Measurements from ENCODE around the gene BMPR1B.

BMPR1B gene

DNA sequence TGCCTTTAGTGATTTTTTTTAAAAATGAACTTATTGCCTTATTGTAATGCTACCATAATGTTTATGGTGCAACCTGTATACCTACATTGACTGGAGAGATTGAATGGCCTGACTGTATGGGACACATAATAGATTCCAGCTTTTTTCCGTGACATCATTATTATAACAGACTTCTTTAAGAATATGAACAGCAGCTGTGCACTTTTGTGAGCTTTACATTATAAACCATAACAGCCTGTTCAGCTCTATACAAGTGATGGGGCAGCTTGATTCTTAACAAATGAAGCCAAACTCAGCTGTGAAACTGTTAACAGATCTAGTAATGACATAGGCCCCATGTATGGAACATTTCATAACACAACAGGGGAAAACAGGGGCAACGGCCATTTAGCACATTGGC, 187.0 kb downstream of the BMPR1B start:
- Histone ChIP-seq H2AFZ (ENCODE audit: low read length) (no peak overlapping the region), H3K4me2 (ENCODE audit: low read depth, low read length) (no peak overlapping the region), H4K20me1 (ENCODE audit: insufficient read depth, low read length) (no peaks in the 10 kb centered on the region), H3F3A (ENCODE audit: insufficient read depth, low read length) (no peaks in the 10 kb centered on the region), H3K9ac (ENCODE audit: low read length) (no peak overlapping the region), H3K36me3 (replicated peaks; ENCODE audit: insufficient read depth, low read length) (no peaks in the 10 kb centered on the region), H3K9me3 (replicated peaks; ENCODE audit: insufficient read depth, low read length) (no peaks in the 10 kb centered on the region), H3K27ac (ENCODE audit: low read length) (no peak overlapping the region), H3K79me2 (ENCODE audit: low read length) (no peaks in the 10 kb centered on the region), H3K9me2 (replicated peaks; ENCODE audit: insufficient read depth, low read length) (no peaks in the 10 kb centered on the region), H3K27me3 (replicated peaks; ENCODE audit: insufficient read depth, low read length) (no peaks in the 10 kb centered on the region), H3K4me1 (ENCODE audit: low read length) (no peaks in the 10 kb centered on the region), H3K4me3 (ENCODE audit: low read length) (no peak overlapping the region)
- no peak for TF ChIP-seq EZH2 (optimal IDR thresholded peaks at IDR 0.05; ENCODE audit: low read depth, low read length)
- TF ChIP-seq EZH2phosphoT487 (IDR thresholded peaks at IDR 0.05; ENCODE audit: low read length), result no peak
- no peak for TF ChIP-seq CTCF (IDR thresholded peaks at IDR 0.05; ENCODE audit: low read length)
- DNase-seq, result no peak

DNA sequence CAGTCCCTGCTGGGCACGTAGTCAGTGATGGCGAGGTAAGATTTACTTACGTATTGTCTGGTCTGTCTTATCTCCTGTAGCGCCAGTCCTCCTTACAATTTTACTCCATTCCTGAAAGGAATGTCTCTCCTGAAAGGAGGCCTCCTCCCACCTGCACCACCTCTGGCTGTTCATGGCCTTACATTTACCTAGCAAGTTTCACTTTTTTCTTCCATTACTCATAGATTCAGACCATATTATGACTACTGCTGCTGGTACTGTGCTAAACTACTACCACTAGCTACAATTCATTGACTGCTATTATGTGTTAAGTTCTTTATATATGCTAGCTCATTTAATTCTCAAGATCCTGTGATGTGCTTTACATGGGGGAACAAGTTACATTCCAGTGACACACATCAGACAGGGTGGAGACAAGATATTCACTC, 189.9 kb downstream of the BMPR1B start:
- no peak for DNase-seq
- Histone ChIP-seq H3F3A (ENCODE audit: insufficient read depth, low read length) (no peaks in the 10 kb centered on the region), H3K9me2 (replicated peaks; ENCODE audit: insufficient read depth, low read length) (no peaks in the 10 kb centered on the region), H3K9me3 (replicated peaks; ENCODE audit: insufficient read depth, low read length) (no peaks in the 10 kb centered on the region), H4K20me1 (ENCODE audit: insufficient read depth, low read length) (no peaks in the 10 kb centered on the region), H2AFZ (ENCODE audit: low read length) (no peak overlapping the region), H3K27me3 (replicated peaks; ENCODE audit: insufficient read depth, low read length) (no peaks in the 10 kb centered on the region), H3K79me2 (ENCODE audit: low read length) (no peaks in the 10 kb centered on the region), H3K4me2 (ENCODE audit: low read depth, low read length) (no peak overlapping the region), H3K9ac (ENCODE audit: low read length) (no peak overlapping the region), H3K4me1 (ENCODE audit: low read length) (no peaks in the 10 kb centered on the region), H3K27ac (ENCODE audit: low read length) (no peak overlapping the region), H3K36me3 (replicated peaks; ENCODE audit: insufficient read depth, low read length) (no peaks in the 10 kb centered on the region), H3K4me3 (ENCODE audit: low read length) (no peak overlapping the region)
- TF ChIP-seq EZH2 (optimal IDR thresholded peaks at IDR 0.05; ENCODE audit: low read depth, low read length), result no peak
- TF ChIP-seq EZH2phosphoT487 (IDR thresholded peaks at IDR 0.05; ENCODE audit: low read length), result no peak
- TF ChIP-seq CTCF (IDR thresholded peaks at IDR 0.05; ENCODE audit: low read length), result no peak

- H3F3A ChIP-seq (ENCODE audit: insufficient read depth, low read length), result no peaks in the 10 kb centered on the region
- no peaks in the 10 kb centered on the region for H3K4me1 ChIP-seq (ENCODE audit: low read length)
- H3K9ac ChIP-seq (ENCODE audit: low read length), result no peak overlapping the region
- TF ChIP-seq CTCF (IDR thresholded peaks at IDR 0.05; ENCODE audit: low read length), result no peak
- no peak for TF ChIP-seq EZH2phosphoT487 (IDR thresholded peaks at IDR 0.05; ENCODE audit: low read length)
- TF ChIP-seq EZH2 (optimal IDR thresholded peaks at IDR 0.05; ENCODE audit: low read depth, low read length), result no peak
- no peak overlapping the region for H2AFZ ChIP-seq (ENCODE audit: low read length)
- DNase-seq, result no peak
- H3K9me3 ChIP-seq (replicated peaks; ENCODE audit: insufficient read depth, low read length), result no peaks in the 10 kb centered on the region
- no peaks in the 10 kb centered on the region for H3K27me3 ChIP-seq (replicated peaks; ENCODE audit: insufficient read depth, low read length)
- no peaks in the 10 kb centered on the region for H4K20me1 ChIP-seq (ENCODE audit: insufficient read depth, low read length)
- no peaks in the 10 kb centered on the region for H3K9me2 ChIP-seq (replicated peaks; ENCODE audit: insufficient read depth, low read length)
- H3K79me2 ChIP-seq (ENCODE audit: low read length), result no peaks in the 10 kb centered on the region
- H3K36me3 ChIP-seq (replicated peaks; ENCODE audit: insufficient read depth, low read length), result no peaks in the 10 kb centered on the region
- no peak overlapping the region for H3K27ac ChIP-seq (ENCODE audit: low read length)
- no peak overlapping the region for H3K4me3 ChIP-seq (ENCODE audit: low read length)
- H3K4me2 ChIP-seq (ENCODE audit: low read depth, low read length), result no peak overlapping the region
These were observed 196.5 kb downstream of the BMPR1B start for GRCh38 chr4:94954251-94954650.

Data from MM.1S (cell line).